Type B pancreatic cell (in vitro differentiated cells): ENCODE results near the gene FBXO21. TPM values are rescaled to one million over a fixed set of nuclear protein-coding genes. Genes with fewer than 3 reads are reported as not detected.

Experiments used
- DNase-seq: peaks from one replicate; pipeline ENCODE4 v3.0.0; 2021; ENCODE audit warnings: mixed read lengths; ENCODE audit not compliant: unreplicated experiment; ENCODE audit errors: extremely low spot score
- H3K27ac Mint-ChIP-seq: 2 replicates; pipeline ENCODE4 v1.8.0; 2021; ENCODE audit warnings: mild to moderate bottlenecking, mixed read lengths
- H3K27me3 Mint-ChIP-seq: 2 replicates; pipeline ENCODE4 v1.8.0; 2021; ENCODE audit warnings: mixed read lengths
- H3K36me3 Mint-ChIP-seq: 2 replicates; pipeline ENCODE4 v1.8.0; 2021; ENCODE audit warnings: mixed read lengths
- H3K4me1 Mint-ChIP-seq: one replicate; pipeline ENCODE4 v1.8.0; 2021; ENCODE audit warnings: mixed read lengths; ENCODE audit not compliant: unreplicated experiment
- H3K4me3 Mint-ChIP-seq: 2 replicates; pipeline ENCODE4 v1.8.0; 2021; ENCODE audit warnings: mild to moderate bottlenecking, mixed read lengths
- H3K9me3 Mint-ChIP-seq: 2 replicates; pipeline ENCODE4 v1.8.0; 2021; ENCODE audit warnings: mixed read lengths
- CTCF ChIP-seq: fragments of 200-600 bp; sonication (generic); conservative IDR thresholded peaks from 2 replicates; pipeline ENCODE4 v1.5.0; 2021; ENCODE audit warnings: antibody characterized with exemption, mild to moderate bottlenecking
- total RNA-seq: library from RNA; stranded (reverse); gene quantifications from 2 replicates; pipeline ENCODE4 v1.2.1, GENCODE V29; 2021; ENCODE audit warnings: low replicate concordance

The FBXO21 gene
- total RNA-seq, 1 donor from 2014 or later: 53.3 TPM

DNA sequence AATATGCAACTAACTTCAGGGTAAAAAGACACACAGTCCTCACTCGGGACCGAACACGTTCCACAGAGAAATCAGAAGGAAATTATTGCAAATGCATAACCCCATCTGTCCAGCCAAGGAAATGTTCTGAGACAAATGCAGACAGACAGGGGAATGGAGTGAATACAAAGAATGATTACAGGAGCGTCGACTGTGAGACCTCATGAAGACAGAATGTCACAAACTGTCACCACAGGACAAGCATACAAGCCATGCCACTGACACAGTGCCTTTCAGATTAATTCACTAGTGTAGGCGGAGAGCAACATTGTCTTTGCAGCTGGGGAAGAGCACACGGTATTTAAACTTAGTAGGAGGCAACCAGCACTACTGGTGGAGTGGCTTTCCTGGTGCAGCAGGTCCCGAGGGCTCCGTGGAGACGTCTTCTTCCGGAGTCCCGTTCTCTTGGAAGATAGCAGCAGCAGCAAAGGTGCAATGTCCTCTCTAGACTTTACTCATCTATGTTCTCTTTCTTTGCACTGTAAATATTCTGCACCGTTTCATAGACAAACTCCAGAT, 44.6 kb downstream of the FBXO21 start:
- H3K4me1 Mint-ChIP-seq: peaks cover 26% of the 10 kb centered on the region
- peaks cover 22% of the 10 kb centered on the region for H3K36me3 Mint-ChIP-seq

GRCh38 chr12:117144599-117144998, 45.7 kb downstream of the FBXO21 start:
- no peaks in the 10 kb centered on the region for H3K9me3 Mint-ChIP-seq
- peaks cover 30% of the 10 kb centered on the region for H3K4me1 Mint-ChIP-seq
- H3K27me3 Mint-ChIP-seq: no peaks in the 10 kb centered on the region
- H3K27ac Mint-ChIP-seq: no peak overlapping the region
- peaks cover 22% of the 10 kb centered on the region for H3K36me3 Mint-ChIP-seq
- H3K4me3 Mint-ChIP-seq: no peak overlapping the region
- no peak for TF ChIP-seq CTCF
- no peak for DNase-seq

More for the DNA sequence above, 44.6 kb downstream of the FBXO21 start:
- no peak for TF ChIP-seq CTCF
- DNase-seq: no peak
- Mint-ChIP-seq H3K4me3 (peak overlapping the region; percentile 21), H3K27ac (peak overlapping the region; percentile 74), H3K27me3 (no peaks in the 10 kb centered on the region), H3K9me3 (no peaks in the 10 kb centered on the region)

- H3K36me3 Mint-ChIP-seq: peaks cover 21% of the 10 kb centered on the region
- peaks cover 30% of the 10 kb centered on the region for H3K4me1 Mint-ChIP-seq
- H3K9me3 Mint-ChIP-seq: no peaks in the 10 kb centered on the region
- peak overlapping the region; percentile 77 for H3K4me3 Mint-ChIP-seq
- no peak for TF ChIP-seq CTCF
- no peak for DNase-seq
- H3K27me3 Mint-ChIP-seq: no peaks in the 10 kb centered on the region
- peak overlapping the region; percentile 97 for H3K27ac Mint-ChIP-seq
Measured at GRCh38 chr12:117143008-117143532, 47.2 kb downstream of the FBXO21 start.

DNA sequence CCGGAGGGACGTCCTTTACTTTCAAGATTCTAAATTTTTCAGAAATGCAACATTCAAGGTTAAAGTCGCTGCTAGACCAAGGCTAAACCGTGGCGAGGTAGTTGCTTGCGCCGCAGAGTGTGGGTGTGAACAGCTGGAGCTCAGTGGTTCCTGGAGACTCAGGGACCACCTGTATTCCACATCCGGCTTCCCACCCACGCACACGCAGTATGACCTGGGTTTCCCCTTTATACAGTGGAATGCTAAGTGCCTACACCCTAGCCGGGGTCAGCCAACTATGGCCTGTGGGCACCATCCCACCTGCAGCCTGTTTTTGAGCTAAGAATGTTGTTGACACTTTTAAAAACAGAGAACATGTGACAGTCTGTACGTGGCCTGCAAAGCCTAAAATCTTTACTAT, 48.2 kb downstream of the FBXO21 start:
- peaks cover 17% of the 10 kb centered on the region for H3K36me3 Mint-ChIP-seq
- no peaks in the 10 kb centered on the region for H3K9me3 Mint-ChIP-seq
- H3K27me3 Mint-ChIP-seq: no peaks in the 10 kb centered on the region
- H3K4me3 Mint-ChIP-seq: peak overlapping the region; percentile 25
- H3K4me1 Mint-ChIP-seq: peaks cover 30% of the 10 kb centered on the region
- no peak for DNase-seq
- no peak for TF ChIP-seq CTCF
- H3K27ac Mint-ChIP-seq: peak overlapping the region; percentile 50

GRCh38 chr12:117141097-117141898, 49.0 kb downstream of the FBXO21 start:
- H3K9me3 Mint-ChIP-seq: no peaks in the 10 kb centered on the region
- peaks cover 17% of the 10 kb centered on the region for H3K36me3 Mint-ChIP-seq
- no peaks in the 10 kb centered on the region for H3K27me3 Mint-ChIP-seq
- no peak overlapping the region for H3K4me3 Mint-ChIP-seq
- H3K27ac Mint-ChIP-seq: peak overlapping the region; percentile 50
- no peak for DNase-seq
- TF ChIP-seq CTCF: no peak
- peaks cover 30% of the 10 kb centered on the region for H3K4me1 Mint-ChIP-seq
